KBM-7 (cell line): ENCODE results near the gene TEKT2.

Experiments
- DNase-seq: peaks from one replicate; pipeline ENCODE4 v3.0.0-alpha.2; 2015
- in situ Hi-C: fragments of 300-500 bp; cut with MboI; formaldehyde crosslinking; loops from 2 replicates; pipeline ENCODE4 v1.14.3; 2020; ENCODE audit warnings: low sequenced_read_pairs, low pct_unique_long_range_greater_than_20kb, mixed read lengths

Gene TEKT2

DNA sequence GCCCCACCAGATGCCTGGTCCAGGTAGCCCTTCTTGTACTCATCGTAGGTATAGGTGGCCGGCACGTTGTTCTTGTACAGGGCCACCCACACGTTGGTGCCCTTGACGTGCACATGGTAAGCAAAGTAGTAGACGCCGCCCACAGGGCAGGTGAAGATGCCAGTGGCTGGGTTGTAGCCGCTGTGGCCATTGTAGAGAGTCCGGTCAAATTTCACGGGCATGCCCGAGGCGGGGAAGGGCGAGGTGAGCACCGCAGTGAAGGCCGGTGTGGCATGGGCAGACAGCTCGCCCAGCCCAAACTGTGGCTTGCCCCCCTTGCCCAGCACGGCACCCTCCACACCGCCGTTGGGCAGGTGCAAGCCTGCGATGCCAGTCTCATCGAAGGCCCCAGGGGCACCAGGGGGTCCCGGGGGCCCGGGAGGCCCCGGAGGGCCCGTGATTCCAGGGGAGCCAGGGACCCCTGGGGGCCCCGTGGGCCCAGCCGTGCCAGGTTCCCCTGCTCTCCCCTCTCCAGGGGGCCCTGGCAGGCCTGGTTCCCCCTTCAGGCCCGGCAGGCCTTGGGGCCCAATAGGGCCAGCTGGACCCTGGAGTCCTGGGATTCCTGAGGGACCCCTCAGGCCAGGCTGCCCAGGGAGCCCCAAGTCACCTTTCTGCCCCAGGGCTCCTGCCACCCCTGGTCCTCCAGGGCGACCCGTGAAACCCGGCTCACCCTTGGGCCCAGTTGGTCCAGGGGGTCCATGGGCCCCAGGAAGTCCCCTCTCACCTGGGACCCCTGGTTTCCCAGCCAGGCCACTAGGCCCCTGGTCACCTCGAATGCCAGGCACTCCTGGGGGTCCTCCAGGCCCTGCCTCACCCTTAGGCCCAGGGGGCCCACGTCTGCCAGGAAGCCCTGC, 14.0 kb downstream of the TEKT2 start:
- in situ Hi-C loops: no loop called here
- DNase-seq: no peak

DNA sequence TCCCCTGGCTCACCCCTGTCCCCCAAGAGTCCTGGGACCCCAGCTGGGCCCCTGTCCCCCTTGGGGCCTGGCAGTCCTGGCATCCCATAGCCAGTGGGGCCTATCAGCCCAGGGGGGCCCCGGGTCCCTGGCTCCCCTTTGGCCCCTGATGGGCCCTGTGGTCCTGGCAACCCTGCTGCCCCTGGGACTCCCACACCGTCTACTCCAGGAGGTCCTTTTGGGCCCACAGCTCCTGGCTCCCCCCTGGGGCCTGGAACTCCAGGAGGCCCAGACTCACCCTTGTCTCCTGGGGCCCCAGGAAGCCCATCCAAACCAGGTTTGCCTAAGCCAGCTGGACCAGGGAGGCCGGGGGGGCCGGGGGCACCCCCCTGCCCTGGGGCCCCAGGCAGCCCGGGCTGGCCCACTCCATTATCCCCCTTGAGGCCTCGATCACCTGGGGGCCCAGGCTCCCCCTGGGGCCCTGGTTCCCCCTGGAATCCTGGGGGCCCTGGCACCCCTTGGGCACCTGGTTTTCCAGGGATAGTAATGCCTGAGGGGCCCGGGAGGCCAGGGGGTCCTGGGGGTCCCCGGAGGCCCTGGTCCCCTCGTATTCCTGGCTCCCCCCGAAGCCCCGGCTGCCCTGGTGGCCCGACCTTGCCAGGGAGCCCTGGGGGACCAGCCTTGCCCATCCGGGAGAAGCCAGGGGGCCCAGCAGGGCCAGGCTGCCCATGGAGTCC, 14.9 kb downstream of the TEKT2 start:
- in situ Hi-C loops: no loop called here

DNA sequence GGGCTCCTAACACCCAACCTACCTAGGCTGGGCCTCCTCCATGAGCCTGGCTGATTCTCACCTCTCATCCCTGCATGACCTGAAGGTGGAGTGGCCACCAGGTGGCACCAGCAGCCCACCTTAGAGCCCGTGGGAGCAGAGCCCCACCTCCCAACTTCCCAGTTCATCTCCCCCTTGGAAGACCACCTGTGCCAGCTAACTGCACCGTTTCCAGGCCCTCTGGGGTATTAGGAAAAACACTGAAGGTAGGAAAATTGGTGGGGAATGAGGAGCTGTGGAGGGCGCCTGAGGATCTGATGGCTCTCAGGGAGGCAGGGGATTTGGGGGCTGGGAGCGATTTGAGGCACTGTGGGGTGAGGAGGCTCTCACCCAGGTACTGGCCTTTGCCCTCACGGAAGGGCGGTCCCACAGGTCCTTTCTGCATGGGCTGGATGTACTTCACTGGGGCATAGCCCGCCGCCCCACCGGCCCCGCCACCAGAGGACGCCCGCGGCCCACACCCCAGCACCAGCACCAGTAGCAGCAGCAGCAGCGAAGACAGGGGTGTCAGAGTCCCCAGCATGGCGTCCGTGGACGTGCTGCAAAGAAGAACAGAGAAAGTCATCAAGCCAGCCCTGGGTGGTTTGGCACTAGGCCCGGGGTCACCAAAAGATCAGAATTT, 15.9 kb downstream of the TEKT2 start:
- in situ Hi-C loops: no loop called here
- peak; percentile 82 for DNase-seq

More for the DNA sequence above, 14.9 kb downstream of the TEKT2 start:
- DNase-seq: no peak

DNA sequence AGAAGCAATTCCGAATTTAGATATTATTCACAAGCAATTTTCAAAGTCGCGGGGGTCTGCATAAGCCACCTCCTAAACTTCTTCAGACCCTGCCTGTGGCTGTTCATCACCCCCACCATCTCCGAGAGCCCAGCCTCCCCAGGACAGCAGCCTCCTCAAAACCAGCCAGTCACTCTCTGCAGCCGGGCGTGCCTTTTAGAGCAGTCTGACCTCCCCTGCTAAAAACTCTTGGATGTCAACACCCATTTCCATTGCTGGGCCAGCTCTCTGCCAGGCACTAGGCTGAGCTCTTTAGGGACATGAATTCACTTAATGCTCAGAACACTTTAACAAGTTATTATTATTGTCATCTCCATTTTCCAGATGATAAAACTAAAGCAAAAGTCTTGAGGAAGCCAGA, 16.5 kb downstream of the TEKT2 start:
- DNase-seq: no peak
- in situ Hi-C loops: no loop called here

DNA sequence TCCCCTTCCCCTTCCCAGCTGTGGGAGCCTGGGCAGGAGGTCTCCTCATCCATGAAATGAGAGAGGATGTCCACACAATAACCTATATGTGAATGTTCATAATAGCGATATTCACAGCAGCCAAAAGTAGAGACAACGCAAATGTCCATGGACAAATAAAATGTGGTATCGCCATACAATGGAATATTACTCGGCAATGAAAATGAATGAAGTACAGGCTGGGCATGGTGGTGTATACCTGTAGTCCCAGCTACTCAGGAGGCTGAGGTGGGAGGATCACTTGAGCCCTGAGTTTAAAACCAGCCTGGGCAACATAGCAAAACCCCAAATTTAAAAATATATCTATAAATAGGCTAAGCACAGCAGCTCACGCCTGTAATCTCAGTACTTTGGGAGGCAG, 17.7 kb downstream of the TEKT2 start:
- DNase-seq: no peak
- in situ Hi-C loops: no loop called here

DNA sequence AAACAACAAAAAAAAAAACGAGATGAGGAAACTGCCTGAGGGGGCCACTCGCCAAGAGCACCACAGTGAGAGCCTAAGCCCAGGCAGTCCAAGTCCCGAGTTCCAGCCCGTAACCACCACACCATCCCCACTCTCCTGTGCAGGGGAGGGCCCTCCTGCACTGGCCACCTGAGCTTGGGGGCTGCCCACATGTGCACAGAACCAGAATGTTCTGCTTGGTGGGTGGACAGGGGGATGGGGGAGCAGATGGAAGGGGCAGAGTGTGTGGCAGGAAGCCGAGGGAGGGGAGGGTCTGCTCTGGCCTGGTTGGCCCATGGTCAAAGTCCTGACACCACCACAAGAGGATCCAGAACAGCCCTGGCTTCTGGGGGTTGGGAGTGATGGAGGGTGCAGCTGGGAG, 22.4 kb downstream of the TEKT2 start:
- in situ Hi-C loops: loop anchor here (5.0 kb wide), 1 partner anchor 36 kb away; no protein-coding TSS in a partner anchor
- no peak for DNase-seq

DNA sequence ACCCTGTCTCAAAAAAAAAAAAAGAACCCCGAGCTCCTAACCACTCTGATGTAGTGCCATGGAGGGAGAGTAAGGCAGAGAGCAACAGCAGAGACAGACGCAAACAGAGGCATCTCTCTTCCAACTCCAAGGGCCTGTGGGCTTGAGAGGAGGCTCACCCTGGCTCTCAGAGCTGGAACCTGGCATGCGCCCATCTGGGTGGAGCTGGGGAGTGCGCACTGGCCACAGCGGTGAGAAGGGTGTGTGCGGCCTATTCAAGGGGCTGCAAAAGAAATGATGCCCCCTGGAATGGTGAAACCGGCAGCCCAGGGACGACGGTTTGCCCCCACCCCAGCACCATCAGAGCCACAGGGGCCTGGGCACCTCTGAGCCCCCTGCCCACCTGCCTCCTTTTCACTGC, 23.5 kb downstream of the TEKT2 start:
- in situ Hi-C loops: loop anchor here (5.0 kb wide), 1 partner anchor 35 kb away; no protein-coding TSS in a partner anchor
- DNase-seq: no peak

DNA sequence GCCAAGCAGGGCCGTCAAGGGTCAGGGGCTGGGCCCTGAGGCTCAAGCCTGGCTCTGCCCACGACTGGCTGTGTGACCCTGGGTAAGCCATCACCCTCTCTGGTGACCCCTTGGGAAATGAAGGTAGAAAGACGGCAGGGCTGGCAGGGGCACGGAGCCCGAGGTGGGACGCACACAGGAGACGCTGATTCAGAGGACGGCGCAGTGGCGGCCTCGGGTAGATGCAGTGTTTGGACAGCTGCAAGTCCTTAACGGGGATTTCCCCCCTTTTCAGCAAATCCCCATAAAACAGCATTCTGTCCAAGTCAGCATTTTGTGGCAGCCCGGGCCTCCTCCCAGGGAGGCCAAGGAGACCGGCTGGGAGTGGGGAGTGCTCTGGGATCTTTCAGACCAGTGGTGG, 24.4 kb downstream of the TEKT2 start:
- in situ Hi-C loops: loop anchor here (5.0 kb wide), 1 partner anchor 34 kb away; no protein-coding TSS in a partner anchor
- no peak for DNase-seq

DNA sequence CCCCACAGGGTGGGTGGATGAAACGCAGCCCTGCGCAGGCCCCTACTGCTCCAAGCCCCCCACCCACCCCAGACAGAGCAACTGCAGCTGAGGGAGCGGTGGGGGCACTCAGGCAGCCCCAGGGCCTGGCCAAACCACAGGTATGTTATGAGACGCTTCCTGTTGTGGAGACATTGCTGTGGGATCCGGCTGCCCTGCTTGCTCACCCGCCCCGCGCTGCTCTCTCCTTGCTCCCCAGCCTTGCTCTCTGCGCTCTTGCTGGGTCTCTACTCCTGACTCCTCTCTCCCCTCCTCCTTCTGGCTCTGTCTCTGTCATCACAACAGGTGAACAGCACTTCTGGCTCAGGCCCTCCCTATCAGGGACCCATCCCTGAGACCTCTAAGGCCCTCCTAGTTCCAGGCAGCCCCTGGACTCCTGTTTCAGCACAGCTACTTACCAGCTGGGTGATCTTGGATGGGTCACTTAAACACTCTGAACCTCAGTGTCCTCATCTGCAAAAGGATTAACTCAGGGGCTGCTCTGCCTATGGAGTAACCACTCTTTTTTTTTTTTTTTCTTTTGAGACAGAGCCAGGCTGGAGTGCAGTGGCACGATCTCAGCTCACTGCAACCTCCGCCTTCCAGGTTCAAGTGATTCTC, 25.3 kb downstream of the TEKT2 start:
- peak; percentile 22 for DNase-seq
- in situ Hi-C loops: loop anchor here (5.0 kb wide), 1 partner anchor 33 kb away; no protein-coding TSS in a partner anchor

DNA sequence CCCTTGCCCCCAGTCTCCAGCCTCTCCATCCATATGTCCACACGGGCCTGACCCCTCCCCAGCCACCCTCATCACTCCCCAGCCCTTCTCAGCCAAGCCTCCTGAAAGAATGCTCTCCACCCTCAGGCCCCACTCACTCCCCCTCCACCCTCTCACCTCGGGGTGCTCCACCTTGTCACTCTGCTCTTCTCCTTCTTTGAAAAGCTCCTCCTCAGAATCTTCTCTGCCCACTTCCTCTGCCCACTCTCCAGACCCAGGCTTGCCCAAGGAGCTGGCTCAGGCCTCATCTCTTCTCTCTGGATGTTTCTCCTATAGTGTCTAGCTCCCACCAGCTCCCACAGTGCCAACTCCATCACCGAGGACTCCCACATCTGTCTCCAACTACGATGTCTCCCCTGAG, 27.3 kb downstream of the TEKT2 start:
- no peak for DNase-seq
- in situ Hi-C loops: no loop called here

DNA sequence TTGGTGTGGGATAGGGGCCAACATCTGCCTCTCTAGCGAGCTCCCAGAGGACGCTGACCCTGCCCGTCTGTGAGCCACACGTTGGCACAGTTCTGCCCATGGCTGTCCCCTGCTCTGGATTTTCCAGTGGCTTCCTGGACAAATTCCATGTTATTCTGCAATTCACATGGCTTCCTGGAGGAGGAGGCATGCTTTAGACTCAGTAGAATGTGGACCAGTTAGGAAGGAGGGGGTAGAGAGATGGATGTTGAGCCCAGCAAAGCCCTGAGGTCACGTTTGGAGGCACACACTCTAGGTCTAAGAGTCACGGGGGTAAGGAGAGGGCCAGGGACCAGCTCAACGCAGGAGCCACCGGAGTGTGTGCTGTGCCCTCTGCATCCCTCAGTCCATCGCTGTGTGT, 28.9 kb downstream of the TEKT2 start:
- in situ Hi-C loops: no loop called here
- no peak for DNase-seq

DNA sequence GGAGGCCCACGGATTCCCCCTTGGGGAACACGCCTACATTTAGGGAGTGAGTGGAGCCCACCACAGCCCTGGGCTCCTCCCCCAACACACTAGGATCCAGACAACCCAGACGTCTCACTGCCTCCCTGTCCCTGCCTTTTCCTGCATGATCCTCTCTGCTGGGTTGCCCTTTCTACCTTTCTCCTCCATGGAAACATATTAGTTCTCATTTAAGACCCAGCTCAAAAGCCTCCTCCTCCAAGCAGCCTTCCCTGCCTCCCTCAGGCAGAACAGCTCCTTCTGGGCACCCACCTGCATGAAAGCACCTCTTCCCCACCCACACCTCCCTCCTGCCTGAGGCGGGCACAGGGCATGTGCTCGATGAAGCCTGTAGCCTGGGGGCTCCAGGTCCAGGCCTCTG, 30.5 kb downstream of the TEKT2 start:
- in situ Hi-C loops: no loop called here
- DNase-seq: no peak

DNA sequence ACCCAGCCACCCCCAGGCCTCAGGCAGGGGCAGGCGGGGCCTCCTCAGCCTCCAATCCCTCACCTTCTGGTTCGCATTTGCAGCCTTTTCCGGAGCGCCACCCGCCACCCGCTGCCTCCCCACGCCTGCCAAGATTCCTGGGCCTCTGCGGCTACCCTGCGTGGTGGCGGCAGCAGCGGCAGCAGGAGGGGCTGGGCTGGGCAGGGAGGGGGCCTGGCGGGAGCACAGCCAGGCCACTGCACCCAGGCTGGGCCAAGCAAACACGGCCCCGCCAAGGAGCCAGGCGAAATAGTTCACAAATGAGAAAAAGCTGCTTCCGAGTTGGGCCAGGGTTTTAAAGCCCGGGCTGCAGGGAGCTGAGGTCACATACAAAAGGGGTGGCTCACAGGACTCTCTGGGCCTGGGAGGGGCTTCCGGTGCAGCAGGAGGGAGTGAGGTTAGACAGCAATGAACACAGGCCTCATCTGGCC, 31.3 kb downstream of the TEKT2 start:
- no peak for DNase-seq
- in situ Hi-C loops: no loop called here

DNA sequence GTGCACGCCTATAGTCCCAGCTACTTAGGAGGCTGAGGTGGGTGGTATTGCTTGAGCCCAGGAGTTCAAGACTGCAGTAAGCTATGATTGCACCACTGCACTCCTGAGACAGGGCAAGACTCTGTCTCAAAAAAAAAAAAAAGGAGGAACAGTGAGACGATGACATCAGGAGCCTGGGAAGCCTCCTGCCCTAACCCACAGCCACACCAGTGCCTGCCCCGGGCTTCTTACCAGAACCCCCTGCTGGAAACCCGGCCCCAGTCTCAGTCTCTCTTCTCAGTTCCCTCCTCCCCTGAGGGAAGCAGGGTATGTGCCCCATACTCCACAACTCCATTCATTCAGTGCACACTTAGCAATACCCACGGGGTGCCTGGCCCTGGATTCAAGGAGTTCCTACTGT, 32.0 kb downstream of the TEKT2 start:
- DNase-seq: no peak
- in situ Hi-C loops: no loop called here

DNA sequence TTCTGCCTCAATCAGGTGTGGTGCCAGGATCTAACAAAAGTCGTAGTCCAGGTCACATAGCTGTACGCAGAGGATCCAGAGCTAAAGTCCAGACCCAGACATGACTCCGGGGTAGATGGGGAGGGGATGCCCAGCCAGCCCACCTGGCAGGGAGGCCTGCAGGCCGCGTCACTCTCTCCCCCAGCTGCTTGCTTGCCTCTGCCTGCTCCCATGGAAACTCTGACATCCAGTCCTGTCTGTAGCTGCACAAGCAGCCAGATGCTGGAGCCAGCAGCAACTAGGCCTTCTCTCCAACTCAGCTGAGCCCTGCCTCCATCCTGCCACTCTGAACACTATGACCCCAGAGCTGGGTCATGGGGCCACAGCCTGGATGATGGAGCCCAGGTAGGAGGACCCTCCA, 33.0 kb downstream of the TEKT2 start:
- in situ Hi-C loops: no loop called here

DNA sequence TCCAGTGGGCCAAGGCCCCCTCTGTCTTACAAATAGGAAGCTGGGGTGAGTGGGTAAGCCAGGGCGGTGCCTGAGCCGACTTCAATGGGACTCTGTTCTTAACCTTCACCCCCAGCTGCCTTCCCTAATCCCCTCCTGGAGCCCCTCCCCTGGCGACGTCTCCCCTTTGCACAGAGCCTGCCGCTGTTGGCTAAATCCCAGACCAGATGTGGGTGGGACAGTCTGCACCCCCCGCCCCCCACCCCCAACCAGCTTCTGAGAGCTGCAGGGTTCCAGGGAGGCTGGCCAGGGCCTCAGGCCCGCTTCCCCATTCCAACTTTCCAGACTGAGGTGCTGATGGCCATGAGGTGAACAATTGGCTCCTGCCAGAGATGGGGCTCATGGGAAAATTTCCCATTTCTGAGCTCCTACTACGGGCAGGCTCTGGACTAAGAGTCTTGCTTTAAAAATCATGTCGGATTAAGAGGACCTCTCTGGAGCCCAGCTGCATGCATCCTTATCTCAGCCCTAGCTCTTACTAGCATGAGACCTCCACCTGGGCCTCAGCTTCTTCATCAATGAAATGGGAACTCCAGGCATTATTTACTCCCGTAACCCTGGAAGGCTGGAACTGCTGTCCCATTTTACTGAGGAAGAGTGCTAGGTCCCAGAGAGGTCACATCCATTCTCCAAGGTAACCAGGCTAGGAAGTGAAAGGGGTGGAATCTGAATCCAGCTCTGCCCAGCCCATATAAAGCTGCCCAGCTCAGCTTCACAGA, 34.7 kb downstream of the TEKT2 start:
- DNase-seq: no peak
- in situ Hi-C loops: no loop called here

More for the DNA sequence above, 33.0 kb downstream of the TEKT2 start:
- no peak for DNase-seq

DNA sequence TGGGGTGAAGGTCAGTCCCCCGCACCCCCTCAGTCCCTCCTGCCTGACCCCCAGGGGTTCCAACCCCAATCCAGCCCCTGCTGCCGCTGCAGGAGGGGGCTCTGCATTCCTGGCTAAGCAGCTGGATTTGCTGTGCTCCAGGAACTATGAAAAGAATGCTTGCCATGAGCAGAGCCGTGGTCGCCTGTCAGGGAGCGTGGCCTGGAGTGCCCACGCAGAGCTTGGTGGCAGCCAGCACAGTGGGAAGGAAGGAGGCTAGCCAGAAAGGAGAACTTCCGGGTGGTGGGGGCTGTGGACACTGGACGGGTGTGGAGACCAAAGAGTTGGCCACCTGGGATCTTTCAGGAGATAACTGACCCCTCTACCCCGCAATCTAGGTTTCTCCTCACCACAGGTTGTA, 35.6 kb downstream of the TEKT2 start:
- in situ Hi-C loops: no loop called here
- DNase-seq: no peak
